ENCODE data around the gene PDZRN4.

Gene PDZRN4

DNA sequence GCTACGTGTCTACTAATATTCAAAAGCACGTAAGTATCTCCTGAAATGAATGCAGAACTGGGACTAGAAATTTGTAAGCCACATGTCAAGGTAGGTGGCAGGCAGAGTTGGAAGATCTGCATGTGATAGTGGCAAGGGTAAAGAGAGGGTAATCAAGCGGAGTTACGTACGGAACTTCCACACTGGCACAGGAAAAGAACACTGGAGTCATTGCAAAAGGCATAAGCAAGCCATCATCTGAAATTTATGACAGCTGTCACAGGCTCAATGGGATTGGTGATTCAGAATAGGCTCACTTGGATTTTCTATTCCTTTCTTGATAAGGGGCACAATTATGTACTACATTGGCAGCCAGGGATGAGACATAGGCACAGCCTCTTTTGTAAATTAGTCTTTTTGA lies 245.3 kb downstream of the PDZRN4 start:
- WGBS: 97% methylated on average over 5 of the region's 5 CpGs
- H3K36me3 ChIP-seq (ENCODE audit: insufficient read depth, low read length): no peaks in the 10 kb centered on the region

DNA sequence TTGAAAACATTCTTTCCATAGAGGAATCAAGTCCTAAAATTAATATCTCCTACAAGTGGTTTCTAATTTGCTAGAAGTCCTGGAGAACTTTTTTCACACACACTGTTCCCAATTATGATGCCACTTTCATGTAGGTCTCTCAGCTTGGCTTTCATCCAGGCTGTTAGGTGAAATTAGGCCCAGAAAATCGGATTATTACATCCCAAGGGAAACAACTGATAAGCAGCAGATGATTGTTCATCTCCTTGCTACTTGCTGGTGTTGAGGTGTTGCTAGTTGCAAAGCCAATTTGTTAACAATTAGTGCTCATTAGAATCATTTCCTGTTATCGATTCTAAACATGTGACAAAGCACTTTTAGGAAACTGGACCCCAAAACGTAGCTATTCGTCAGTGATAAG lies 248.0 kb downstream of the PDZRN4 start:
- no peaks in the 10 kb centered on the region for H3K9me3 ChIP-seq (ENCODE audit: insufficient read depth, low read depth, low read length)
- no peaks in the 10 kb centered on the region for H3K27me3 ChIP-seq (ENCODE audit: insufficient read depth, low read length)
- H3K4me3 ChIP-seq (ENCODE audit: low read length): no peak overlapping the region
- no peak overlapping the region for H3K27ac ChIP-seq (ENCODE audit: low read depth, low read length)
- no peaks in the 10 kb centered on the region for H3K36me3 ChIP-seq (ENCODE audit: insufficient read depth, low read length)
- peaks cover 12% of the 10 kb centered on the region for H3K4me1 ChIP-seq (ENCODE audit: insufficient read depth, low read length)
- WGBS: 88% methylated on average over 4 of the region's 4 CpGs
- no peak overlapping the region for H3K9ac ChIP-seq (ENCODE audit: low read depth, low read length)

More for the DNA sequence above, 245.3 kb downstream of the PDZRN4 start:
- Histone ChIP-seq H3K9ac (ENCODE audit: low read depth, low read length) (no peak overlapping the region), H3K27me3 (ENCODE audit: insufficient read depth, low read length) (no peaks in the 10 kb centered on the region), H3K4me3 (ENCODE audit: low read length) (no peak overlapping the region), H3K9me3 (ENCODE audit: insufficient read depth, low read depth, low read length) (no peaks in the 10 kb centered on the region), H3K27ac (ENCODE audit: low read depth, low read length) (no peak overlapping the region), H3K4me1 (ENCODE audit: insufficient read depth, low read length) (no peaks in the 10 kb centered on the region)

DNA sequence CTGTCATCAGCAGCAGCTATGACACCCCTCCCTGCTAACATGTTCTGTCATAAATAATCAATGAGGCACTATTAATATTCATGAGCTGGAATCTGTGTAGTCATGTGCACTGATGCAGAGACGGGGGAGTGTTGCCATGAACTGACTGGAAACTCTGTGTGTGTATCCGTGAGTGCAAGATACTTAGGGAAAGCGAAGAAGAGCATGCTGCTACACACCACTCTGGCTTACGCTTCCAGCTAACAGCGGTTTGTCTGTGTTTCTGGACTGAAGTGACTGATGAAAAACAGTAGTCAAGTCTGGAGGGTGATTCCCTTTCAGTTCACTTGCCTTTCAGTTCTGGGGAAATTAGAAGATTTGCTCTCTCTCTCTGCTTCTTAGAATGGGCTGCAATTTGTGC lies 249.4 kb downstream of the PDZRN4 start:
- Histone ChIP-seq H3K27ac (ENCODE audit: low read depth, low read length) (no peak overlapping the region), H3K4me1 (ENCODE audit: insufficient read depth, low read length) (peaks cover 12% of the 10 kb centered on the region), H3K9ac (ENCODE audit: low read depth, low read length) (no peak overlapping the region), H3K36me3 (ENCODE audit: insufficient read depth, low read length) (no peaks in the 10 kb centered on the region), H3K4me3 (ENCODE audit: low read length) (no peak overlapping the region), H3K27me3 (ENCODE audit: insufficient read depth, low read length) (no peaks in the 10 kb centered on the region), H3K9me3 (ENCODE audit: insufficient read depth, low read depth, low read length) (no peaks in the 10 kb centered on the region)
- 92% methylated on average over 5 of the region's 5 CpGs for WGBS

DNA sequence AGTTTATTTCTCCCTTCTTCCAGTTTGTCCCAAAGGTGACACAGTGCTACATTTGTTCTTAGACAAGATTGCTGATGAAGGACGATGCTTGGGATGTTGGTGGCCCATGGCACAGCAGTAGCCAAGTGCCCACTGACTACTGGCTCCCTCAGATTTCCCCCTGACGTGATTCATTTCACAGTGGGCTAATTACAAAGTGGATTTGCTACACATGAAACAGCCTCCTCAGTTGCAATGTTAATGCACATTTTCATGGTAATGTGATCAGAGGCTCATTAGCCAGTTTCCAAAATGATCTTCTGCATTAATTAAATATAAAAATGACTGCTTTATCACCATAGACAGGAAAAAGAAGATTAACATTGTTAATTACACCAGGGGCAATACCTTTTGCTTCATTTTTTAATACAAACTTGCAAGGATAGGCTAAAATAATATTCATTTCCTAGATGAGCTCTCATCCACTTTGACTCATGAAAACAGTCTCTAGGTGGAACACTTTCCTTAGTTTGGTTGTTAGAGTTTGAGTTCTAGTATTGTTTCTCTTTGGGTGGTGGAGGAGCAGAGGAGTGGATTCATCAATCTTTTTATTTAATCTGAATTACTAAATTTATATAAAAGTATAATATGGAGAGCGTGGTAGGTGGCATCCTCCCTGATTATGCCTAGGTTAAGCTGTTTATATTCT lies 250.9 kb downstream of the PDZRN4 start:
- Histone ChIP-seq H3K27ac (ENCODE audit: low read depth, low read length) (no peak overlapping the region), H3K36me3 (ENCODE audit: insufficient read depth, low read length) (no peaks in the 10 kb centered on the region), H3K4me1 (ENCODE audit: insufficient read depth, low read length) (peaks cover 12% of the 10 kb centered on the region), H3K9me3 (ENCODE audit: insufficient read depth, low read depth, low read length) (no peaks in the 10 kb centered on the region), H3K4me3 (ENCODE audit: low read length) (no peak overlapping the region), H3K27me3 (ENCODE audit: insufficient read depth, low read length) (no peaks in the 10 kb centered on the region), H3K9ac (ENCODE audit: low read depth, low read length) (no peak overlapping the region)
- 77% methylated on average over 2 of the region's 3 CpGs for WGBS

DNA sequence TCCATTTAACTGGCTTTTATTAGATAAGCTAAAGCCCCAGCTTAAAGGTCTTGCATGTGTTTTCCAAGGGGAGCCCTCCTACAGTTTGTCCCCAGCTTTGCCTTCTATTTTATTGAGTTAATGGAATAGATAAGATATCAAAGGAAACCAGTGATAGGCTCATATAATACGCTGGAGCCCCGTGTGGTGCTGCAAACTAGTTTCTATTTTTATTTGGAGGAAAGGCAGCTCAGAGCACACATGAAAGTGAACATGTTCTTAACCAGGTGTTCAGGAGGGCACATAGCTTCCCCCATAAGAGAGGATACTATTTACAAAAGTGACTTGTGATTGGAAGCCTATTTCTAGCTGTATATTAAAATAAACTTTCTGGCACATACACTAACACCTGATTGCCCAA lies 251.7 kb downstream of the PDZRN4 start:
- peaks cover 12% of the 10 kb centered on the region for H3K4me1 ChIP-seq (ENCODE audit: insufficient read depth, low read length)

DNA sequence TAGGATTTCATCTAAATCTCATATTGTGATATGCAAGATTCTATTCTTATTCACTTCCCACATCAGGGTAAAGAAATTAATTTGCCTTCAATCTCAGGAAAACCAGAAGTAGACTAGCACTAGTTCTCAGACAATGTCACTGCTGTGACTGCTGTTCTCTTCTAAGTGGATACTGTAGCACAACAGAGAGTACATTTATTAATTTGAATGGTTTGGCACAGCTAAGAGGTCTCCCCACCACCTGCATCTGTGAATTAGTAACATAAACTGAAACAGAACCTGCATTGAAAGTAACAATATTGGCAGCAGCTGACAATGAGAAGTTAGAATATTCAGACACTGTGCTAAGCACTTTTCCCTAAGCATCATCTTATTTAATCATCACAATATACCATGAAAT lies 253.1 kb downstream of the PDZRN4 start:
- H3K36me3 ChIP-seq (ENCODE audit: insufficient read depth, low read length): no peaks in the 10 kb centered on the region
- no peak overlapping the region for H3K9ac ChIP-seq (ENCODE audit: low read depth, low read length)
- no peak overlapping the region for H3K4me3 ChIP-seq (ENCODE audit: low read length)
- H3K27me3 ChIP-seq (ENCODE audit: insufficient read depth, low read length): no peaks in the 10 kb centered on the region
- no peaks in the 10 kb centered on the region for H3K9me3 ChIP-seq (ENCODE audit: insufficient read depth, low read depth, low read length)
- peaks cover 12% of the 10 kb centered on the region for H3K4me1 ChIP-seq (ENCODE audit: insufficient read depth, low read length)
- no peak overlapping the region for H3K27ac ChIP-seq (ENCODE audit: low read depth, low read length)

More for the DNA sequence above, 251.7 kb downstream of the PDZRN4 start:
- no peaks in the 10 kb centered on the region for H3K9me3 ChIP-seq (ENCODE audit: insufficient read depth, low read depth, low read length)
- no peaks in the 10 kb centered on the region for H3K36me3 ChIP-seq (ENCODE audit: insufficient read depth, low read length)
- WGBS: 89% methylated on average over 2 of the region's 2 CpGs
- H3K27me3 ChIP-seq (ENCODE audit: insufficient read depth, low read length): no peaks in the 10 kb centered on the region
- no peak overlapping the region for H3K9ac ChIP-seq (ENCODE audit: low read depth, low read length)
- no peak overlapping the region for H3K27ac ChIP-seq (ENCODE audit: low read depth, low read length)
- H3K4me3 ChIP-seq (ENCODE audit: low read length): no peak overlapping the region

DNA sequence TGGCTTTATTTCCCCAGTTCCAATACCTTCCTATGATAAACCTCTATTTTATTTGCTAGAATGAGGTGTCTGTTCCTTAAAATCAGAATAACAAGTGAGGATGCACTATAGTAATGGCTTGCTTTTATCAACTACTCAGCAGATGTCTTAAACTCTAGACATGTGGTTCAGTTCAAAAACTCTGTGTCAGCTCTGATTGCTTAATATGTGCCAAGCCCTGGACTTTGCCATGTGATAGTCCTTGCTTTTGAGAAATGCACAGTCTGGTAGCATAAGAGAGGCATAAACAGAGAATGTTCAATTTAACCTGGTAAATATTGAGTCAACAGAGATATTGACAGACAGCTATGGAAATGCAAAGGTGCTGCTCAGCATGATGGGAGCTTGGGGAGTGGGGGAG lies 254.8 kb downstream of the PDZRN4 start:
- Histone ChIP-seq H3K9ac (ENCODE audit: low read depth, low read length) (no peak overlapping the region), H3K9me3 (ENCODE audit: insufficient read depth, low read depth, low read length) (no peaks in the 10 kb centered on the region), H3K36me3 (ENCODE audit: insufficient read depth, low read length) (no peaks in the 10 kb centered on the region), H3K27me3 (ENCODE audit: insufficient read depth, low read length) (no peaks in the 10 kb centered on the region), H3K4me3 (ENCODE audit: low read length) (no peak overlapping the region), H3K27ac (ENCODE audit: low read depth, low read length) (no peak overlapping the region), H3K4me1 (ENCODE audit: insufficient read depth, low read length) (peaks cover 12% of the 10 kb centered on the region)

DNA sequence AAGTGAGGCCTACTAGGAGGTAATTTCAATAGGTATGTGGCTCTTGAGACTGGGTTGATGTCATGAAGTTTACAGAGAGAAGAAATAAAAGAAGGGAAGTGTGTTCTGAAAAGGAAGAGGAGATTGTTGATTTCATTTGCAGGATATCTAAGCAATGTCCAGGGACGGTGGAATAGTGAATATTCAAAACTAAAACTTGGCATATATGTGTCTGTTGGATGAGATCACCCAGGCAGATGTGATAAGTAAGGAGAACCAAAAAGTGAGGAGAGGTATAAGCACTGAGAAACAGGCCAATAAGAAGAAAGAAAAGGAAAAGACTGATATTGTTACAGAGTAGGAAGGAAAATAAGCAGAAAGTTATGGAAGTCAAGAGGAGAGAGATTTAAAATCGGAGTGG lies 255.6 kb downstream of the PDZRN4 start:
- no peaks in the 10 kb centered on the region for H3K36me3 ChIP-seq (ENCODE audit: insufficient read depth, low read length)
- H3K27ac ChIP-seq (ENCODE audit: low read depth, low read length): no peak overlapping the region
- peaks cover 12% of the 10 kb centered on the region for H3K4me1 ChIP-seq (ENCODE audit: insufficient read depth, low read length)
- H3K27me3 ChIP-seq (ENCODE audit: insufficient read depth, low read length): no peaks in the 10 kb centered on the region
- WGBS: 69% methylated on average over 2 of the region's 2 CpGs
- no peak overlapping the region for H3K4me3 ChIP-seq (ENCODE audit: low read length)
- no peak overlapping the region for H3K9ac ChIP-seq (ENCODE audit: low read depth, low read length)
- no peaks in the 10 kb centered on the region for H3K9me3 ChIP-seq (ENCODE audit: insufficient read depth, low read depth, low read length)

DNA sequence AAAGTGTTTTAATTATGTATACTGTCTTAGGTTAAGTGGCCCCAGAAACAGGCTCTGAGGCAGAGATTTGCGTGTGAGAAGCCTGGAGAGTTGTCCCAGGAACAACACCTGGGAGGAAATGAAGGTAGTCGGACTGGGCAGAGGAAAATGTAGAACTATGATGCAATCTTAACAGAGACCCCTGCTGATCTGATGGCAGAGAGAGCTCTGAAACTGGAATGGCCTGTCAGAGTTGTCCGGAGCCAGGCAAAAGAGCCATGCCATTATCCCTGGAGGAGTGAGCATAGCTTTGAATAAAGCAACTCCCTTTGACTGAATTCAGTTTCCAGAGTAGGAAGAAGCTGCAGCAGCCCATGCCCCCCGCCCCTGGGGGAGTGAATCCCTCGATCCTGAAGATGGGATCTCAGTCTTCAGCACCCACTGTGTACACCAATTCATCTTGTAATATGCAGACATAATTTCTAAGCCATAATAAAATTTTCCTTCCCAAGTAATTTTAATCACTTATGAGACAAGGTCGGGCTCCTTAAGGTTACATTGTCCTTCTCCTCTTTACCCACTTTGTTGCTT lies 264.8 kb downstream of the PDZRN4 start:
- Histone ChIP-seq H3K9ac (ENCODE audit: low read depth, low read length) (no peak overlapping the region), H3K27ac (ENCODE audit: low read depth, low read length) (no peak overlapping the region), H3K36me3 (ENCODE audit: insufficient read depth, low read length) (no peaks in the 10 kb centered on the region), H3K4me3 (ENCODE audit: low read length) (no peak overlapping the region), H3K9me3 (ENCODE audit: insufficient read depth, low read depth, low read length) (no peaks in the 10 kb centered on the region), H3K27me3 (ENCODE audit: insufficient read depth, low read length) (no peaks in the 10 kb centered on the region), H3K4me1 (ENCODE audit: insufficient read depth, low read length) (no peaks in the 10 kb centered on the region)
- WGBS: 80% methylated on average over 6 of the region's 6 CpGs

DNA sequence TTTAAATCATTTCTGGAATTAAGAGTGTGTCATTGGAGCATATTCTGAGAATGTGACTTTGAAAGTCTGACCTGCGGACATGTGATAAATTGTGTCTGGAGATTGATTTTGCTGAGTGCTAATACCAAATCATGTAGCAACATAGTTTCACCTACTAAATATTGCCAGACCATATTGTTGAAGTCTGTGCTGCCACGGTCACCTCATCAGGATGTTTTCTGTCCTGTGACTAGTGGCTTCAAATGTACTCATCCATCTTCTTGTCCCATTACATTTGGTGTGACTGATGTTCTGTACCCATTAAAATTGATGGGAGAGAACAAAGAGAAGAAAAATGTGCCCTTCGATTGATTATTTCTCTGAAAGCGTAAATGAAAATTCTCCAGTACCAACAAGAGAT lies 265.3 kb downstream of the PDZRN4 start:
- no peaks in the 10 kb centered on the region for H3K27me3 ChIP-seq (ENCODE audit: insufficient read depth, low read length)
- no peak overlapping the region for H3K27ac ChIP-seq (ENCODE audit: low read depth, low read length)

DNA sequence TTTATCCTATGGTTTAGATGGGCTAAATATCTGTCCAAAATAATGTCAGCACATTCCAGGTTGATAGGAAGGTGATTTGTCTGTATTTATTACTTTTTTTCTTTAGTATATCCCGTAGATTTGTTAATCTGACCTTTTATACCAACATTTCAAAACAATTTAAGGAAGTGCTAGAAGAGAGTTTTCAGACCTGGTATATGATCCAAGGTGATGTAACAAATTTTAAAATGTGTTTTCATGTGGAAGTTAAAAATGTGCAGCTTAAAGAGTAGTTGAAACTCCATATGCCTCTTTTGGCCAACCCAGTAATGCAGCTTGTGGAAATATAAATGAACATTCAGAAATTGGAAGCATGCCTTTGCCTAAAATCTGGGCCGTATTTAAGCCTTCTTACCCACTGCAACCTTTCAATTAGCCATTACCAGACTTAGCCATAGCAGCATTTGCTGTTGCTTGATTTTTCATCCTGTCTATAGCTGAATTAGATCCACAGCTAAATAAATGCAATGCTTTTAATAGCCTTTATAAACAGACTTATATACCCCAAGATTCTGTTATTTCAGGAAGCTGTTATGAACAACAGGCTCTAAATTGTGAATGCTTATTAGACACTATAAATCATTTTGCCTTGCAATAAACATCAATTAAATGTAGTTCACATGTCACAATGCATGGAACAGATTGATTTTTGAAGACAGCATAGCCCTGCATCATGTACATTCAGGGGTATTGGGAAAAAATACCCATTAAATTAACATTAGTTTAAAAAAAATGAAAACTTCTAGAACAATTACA lies 271.2 kb downstream of the PDZRN4 start:
- Histone ChIP-seq H3K27ac (ENCODE audit: low read depth, low read length) (no peak overlapping the region), H3K36me3 (ENCODE audit: insufficient read depth, low read length) (no peaks in the 10 kb centered on the region), H3K27me3 (ENCODE audit: insufficient read depth, low read length) (no peaks in the 10 kb centered on the region), H3K4me1 (ENCODE audit: insufficient read depth, low read length) (no peaks in the 10 kb centered on the region), H3K9me3 (ENCODE audit: insufficient read depth, low read depth, low read length) (no peaks in the 10 kb centered on the region), H3K9ac (ENCODE audit: low read depth, low read length) (no peak overlapping the region), H3K4me3 (ENCODE audit: low read length) (no peak overlapping the region)
- WGBS: 94% methylated on average over 1 of the region's 2 CpGs

More for the DNA sequence above, 265.3 kb downstream of the PDZRN4 start:
- Histone ChIP-seq H3K9me3 (ENCODE audit: insufficient read depth, low read depth, low read length) (no peaks in the 10 kb centered on the region), H3K36me3 (ENCODE audit: insufficient read depth, low read length) (no peaks in the 10 kb centered on the region), H3K4me1 (ENCODE audit: insufficient read depth, low read length) (no peaks in the 10 kb centered on the region), H3K4me3 (ENCODE audit: low read length) (no peak overlapping the region), H3K9ac (ENCODE audit: low read depth, low read length) (no peak overlapping the region)
- 91% methylated on average over 4 of the region's 4 CpGs for WGBS

All from HUES64 (cell line).